Rectal smooth muscle tissue (tissue), 1 donor: ENCODE measurements around the gene CREB3L1.

ENCODE experiments used
- H3K27ac ChIP-seq: one replicate; pipeline ENCODE4 v1.7.0; 2013; ENCODE audit warnings: low read depth, low read length, inconsistent platforms
- H3K27me3 ChIP-seq: one replicate; pipeline ENCODE4 v1.7.0; 2013; ENCODE audit warnings: low read length; ENCODE audit not compliant: control insufficient read depth, insufficient read depth
- H3K36me3 ChIP-seq: one replicate; pipeline ENCODE4 v1.7.0; 2013; ENCODE audit warnings: low read length; ENCODE audit not compliant: control insufficient read depth, insufficient read depth
- H3K4me1 ChIP-seq: one replicate; pipeline ENCODE4 v1.7.0; 2013; ENCODE audit warnings: low read length; ENCODE audit not compliant: control insufficient read depth, insufficient read depth
- H3K4me3 ChIP-seq: one replicate; pipeline ENCODE4 v1.7.0; 2013; ENCODE audit warnings: low read length
- H3K9ac ChIP-seq: one replicate; pipeline ENCODE4 v1.7.0; 2013; ENCODE audit warnings: low read length

The CREB3L1 gene, protein sequence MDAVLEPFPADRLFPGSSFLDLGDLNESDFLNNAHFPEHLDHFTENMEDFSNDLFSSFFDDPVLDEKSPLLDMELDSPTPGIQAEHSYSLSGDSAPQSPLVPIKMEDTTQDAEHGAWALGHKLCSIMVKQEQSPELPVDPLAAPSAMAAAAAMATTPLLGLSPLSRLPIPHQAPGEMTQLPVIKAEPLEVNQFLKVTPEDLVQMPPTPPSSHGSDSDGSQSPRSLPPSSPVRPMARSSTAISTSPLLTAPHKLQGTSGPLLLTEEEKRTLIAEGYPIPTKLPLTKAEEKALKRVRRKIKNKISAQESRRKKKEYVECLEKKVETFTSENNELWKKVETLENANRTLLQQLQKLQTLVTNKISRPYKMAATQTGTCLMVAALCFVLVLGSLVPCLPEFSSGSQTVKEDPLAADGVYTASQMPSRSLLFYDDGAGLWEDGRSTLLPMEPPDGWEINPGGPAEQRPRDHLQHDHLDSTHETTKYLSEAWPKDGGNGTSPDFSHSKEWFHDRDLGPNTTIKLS

DNA sequence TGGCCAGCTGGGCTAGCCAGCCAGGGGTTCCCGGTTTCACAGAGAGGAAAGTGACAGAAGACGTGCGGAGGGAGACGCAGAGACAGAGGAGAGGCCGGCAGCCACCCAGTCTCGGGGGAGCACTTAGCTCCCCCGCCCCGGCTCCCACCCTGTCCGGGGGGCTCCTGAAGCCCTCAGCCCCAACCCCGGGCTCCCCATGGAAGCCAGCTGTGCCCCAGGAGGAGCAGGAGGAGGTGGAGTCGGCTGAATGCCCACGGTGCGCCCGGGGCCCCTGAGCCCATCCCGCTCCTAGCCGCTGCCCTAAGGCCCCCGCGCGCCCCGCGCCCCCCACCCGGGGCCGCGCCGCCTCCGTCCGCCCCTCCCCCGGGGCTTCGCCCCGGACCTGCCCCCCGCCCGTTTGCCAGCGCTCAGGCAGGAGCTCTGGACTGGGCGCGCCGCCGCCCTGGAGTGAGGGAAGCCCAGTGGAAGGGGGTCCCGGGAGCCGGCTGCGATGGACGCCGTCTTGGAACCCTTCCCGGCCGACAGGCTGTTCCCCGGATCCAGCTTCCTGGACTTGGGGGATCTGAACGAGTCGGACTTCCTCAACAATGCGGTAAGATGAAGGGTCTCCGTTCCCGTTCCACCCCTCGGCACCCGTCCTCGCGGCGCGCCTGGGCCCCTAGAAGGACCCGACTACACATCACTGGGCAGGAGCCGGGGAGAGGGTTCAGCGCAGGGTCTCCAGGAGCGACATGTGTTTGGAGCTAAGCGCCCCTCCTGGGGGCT is at the start of gene CREB3L1:
Gene CREB3L1, plus strand, starts transcription at position 41 of the 765 bp plus-strand sequence. Its CDS starts 450 bp downstream, at position 491.
- Histone ChIP-seq H3K9ac (peak within 1 kb of the TSS; percentile 45), H3K27ac (peak within 1 kb of the TSS; percentile 38), H3K36me3 (no peaks in the 10 kb centered on the region), H3K27me3 (peaks cover 6% of the 10 kb centered on the region), H3K4me3 (peak within 1 kb of the TSS; percentile 70), H3K4me1 (peaks cover 12% of the 10 kb centered on the region)

DNA sequence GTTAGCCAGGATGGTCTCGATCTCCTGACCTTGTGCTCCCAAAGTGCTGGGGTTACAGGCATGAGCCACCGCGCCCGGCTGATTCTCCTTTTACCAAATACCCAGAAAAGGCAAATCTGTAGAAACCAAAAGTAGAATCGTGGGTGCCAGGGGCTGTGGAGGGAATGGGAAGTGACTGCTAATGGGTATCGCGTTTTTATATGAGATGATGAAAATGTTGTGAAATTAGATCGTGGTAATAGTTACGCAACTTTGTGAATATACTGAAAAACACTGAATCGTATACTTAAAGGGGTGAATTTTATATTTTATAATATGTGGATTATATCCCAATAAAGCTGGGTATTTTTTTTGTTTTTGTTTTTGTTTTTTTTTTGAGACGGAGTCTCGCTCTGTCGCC is 48.2 kb upstream of the CREB3L1 start:
- H3K4me1 ChIP-seq: no peaks in the 10 kb centered on the region
- no peaks in the 10 kb centered on the region for H3K27me3 ChIP-seq
- no peak overlapping the region for H3K4me3 ChIP-seq
- no peak overlapping the region for H3K27ac ChIP-seq
- H3K9ac ChIP-seq: no peak overlapping the region
- no peaks in the 10 kb centered on the region for H3K36me3 ChIP-seq

DNA sequence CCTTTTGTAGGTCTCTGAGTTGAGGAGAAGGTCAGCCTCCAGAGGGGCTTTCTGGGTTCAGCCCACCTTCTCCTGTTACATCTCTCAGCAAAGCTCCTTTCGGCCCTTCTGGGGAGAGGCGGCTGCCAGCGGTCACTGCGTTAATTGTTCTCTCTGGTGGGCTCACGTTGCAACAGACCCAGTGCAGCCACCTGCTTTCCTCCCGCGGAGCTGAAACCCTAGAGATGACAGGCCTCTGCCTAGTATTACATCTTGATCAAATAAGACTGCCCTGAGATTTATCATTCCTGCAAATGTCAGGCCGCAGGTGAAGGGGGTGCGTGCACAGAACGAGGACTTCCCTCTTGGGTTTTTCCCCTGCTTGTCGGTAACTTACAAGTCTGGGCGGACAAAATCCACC is 43.2 kb upstream of the CREB3L1 start:
- Histone ChIP-seq H3K4me3 (no peak overlapping the region), H3K27me3 (no peaks in the 10 kb centered on the region), H3K27ac (no peak overlapping the region), H3K9ac (no peak overlapping the region), H3K36me3 (no peaks in the 10 kb centered on the region), H3K4me1 (peaks cover 9% of the 10 kb centered on the region)

DNA sequence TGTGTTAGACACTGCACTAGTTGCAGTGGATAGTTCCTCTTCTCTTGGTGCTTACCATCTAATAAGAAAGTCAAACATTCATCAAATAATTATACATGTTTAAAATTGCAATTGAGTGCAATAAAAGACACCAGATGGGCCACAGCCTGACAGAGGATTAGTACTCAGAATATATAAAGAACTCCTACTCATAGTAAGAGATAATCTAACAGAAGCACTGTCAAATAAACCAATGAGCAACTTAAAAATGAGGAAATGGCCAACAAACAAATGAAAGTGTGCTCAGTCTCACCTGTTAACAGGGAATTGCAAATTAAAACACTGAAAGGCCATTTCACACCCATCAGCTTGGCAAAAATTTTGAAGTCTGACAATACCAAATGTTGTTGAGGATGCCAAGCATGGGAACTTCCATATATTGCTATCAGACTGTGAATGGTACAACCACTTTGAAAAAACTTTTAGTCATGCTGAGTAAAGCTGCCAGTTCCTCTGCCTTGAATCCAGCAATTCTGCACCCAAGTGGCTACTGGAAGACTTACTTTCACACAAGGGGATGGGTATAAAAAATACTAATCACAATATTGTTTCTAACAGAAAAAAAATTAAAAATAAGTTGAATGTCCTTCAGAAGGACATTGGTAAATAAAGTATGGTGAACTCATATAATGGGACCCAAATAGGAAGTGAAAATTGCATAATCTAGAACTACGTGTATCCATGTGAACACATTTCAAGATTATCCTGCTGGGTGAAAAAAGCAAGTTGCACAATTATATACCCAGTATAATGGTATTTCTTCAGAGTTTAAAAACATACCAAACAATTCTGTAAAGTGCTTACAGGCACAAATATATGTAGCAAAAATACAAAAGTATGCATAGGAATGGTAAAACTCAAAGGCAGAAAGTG is 41.4 kb upstream of the CREB3L1 start:
- H3K36me3 ChIP-seq: no peaks in the 10 kb centered on the region
- no peak overlapping the region for H3K27ac ChIP-seq
- no peak overlapping the region for H3K9ac ChIP-seq
- H3K27me3 ChIP-seq: no peaks in the 10 kb centered on the region
- peaks cover 12% of the 10 kb centered on the region for H3K4me1 ChIP-seq
- H3K4me3 ChIP-seq: no peak overlapping the region

DNA sequence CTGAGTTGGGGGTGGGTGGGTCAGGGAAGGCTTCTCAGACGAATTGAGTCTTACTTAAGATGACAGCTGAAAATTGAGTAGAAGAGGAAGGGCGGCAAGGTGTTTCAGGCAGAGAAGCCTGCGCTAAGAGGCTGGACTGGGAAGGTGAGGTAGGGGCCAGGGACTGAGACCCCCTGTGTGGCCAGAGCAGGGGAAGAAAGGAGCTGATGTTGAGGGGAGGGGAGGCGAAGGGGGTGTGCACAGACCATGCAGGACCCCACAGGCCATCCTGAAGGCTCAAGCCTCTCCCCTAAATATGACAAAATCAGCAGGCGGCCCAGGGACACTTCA is 40.6 kb upstream of the CREB3L1 start:
- Histone ChIP-seq H3K27me3 (no peaks in the 10 kb centered on the region), H3K27ac (no peak overlapping the region), H3K4me3 (no peak overlapping the region), H3K9ac (no peak overlapping the region), H3K4me1 (peaks cover 12% of the 10 kb centered on the region), H3K36me3 (no peaks in the 10 kb centered on the region)

DNA sequence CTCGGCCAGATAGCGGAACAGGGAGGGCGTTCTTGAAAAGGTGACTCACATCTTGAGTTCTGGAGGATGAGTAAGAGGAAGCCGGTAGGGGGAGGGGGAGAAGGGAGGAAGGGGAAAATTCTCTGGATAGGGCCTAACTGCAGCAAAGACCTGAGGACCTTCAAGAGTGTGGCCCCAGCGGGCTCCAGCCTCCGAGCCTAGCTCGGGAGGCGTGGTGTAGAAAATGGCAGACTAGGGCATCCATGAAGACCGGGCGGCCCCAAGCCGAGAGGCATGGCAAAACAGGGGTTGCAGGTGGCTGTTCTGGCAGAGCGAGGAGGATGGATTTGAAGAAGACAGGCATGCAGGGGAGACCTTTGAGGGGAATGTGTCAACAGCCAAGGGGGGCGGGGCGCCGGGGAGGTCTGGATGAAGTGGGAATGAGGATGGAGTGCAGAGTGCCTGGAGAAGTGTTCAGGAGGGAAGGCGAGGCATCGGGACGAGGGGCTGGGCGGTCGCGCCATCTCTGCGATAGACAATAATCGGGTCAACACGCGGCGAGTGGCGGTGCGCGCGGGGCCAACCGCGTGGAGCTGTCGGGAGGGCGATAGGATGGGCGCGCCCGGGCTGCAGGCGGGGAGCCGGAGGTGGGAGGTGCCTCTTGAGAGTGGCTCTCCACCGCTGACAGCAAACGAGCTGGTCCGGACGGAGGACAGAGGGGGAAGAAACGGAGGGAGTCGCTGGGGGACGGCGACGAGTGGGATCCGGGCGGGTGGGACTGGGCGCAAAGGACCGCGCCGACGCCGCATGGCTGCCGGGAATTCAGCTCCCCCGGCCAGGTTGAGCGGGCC is 40.0 kb upstream of the CREB3L1 start:
- H3K27me3 ChIP-seq: no peaks in the 10 kb centered on the region
- H3K9ac ChIP-seq: no peak overlapping the region
- H3K36me3 ChIP-seq: no peaks in the 10 kb centered on the region
- peaks cover 12% of the 10 kb centered on the region for H3K4me1 ChIP-seq
- H3K27ac ChIP-seq: peak overlapping the region; percentile 63
- peak overlapping the region; percentile 61 for H3K4me3 ChIP-seq

DNA sequence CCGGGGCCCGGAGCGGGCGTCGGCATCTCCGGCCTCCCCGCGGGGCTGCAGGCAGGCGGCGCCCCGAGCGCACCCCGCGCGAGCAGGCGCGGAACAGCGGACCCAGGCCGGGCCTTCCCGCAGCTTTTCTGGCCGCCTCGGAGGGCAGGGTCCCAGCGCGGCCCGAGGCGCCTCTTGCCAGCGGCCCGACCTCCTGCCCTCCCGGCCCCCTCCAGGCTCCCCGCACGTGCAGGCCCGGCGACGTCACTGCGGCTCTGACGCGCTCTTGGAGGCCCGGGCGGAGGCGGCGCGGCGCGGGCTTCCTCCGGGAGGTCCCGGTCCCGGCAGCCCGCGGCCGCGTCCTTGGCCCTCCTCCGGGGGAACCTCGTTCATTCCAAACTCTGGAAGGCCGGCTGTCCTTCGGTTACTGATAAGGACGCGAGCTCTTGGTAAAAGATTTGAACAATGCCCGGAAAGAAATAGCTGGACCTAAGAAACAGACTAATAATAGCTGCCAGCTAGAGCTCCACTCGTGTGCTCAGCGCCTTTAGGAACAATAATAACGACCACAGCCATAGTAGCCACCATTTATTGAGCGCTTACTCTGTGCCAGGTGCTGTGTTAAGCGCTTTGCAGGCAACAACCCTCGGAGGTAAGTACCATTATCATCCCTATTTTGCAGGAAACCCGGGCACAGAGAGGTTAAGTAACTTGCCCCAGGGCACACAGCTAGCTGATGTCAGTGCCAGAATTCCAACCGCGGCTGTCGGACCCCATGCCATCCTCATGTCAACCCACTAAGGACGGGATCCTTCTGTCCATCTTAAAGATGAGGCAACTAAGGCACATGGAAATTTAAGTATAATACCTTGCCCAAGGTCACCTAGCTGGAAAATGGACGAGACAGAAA is 39.1 kb upstream of the CREB3L1 start:
- Histone ChIP-seq H3K36me3 (no peaks in the 10 kb centered on the region), H3K9ac (no peak overlapping the region), H3K4me3 (peak overlapping the region; percentile 61), H3K4me1 (peaks cover 17% of the 10 kb centered on the region), H3K27ac (peak overlapping the region; percentile 63), H3K27me3 (no peaks in the 10 kb centered on the region)

DNA sequence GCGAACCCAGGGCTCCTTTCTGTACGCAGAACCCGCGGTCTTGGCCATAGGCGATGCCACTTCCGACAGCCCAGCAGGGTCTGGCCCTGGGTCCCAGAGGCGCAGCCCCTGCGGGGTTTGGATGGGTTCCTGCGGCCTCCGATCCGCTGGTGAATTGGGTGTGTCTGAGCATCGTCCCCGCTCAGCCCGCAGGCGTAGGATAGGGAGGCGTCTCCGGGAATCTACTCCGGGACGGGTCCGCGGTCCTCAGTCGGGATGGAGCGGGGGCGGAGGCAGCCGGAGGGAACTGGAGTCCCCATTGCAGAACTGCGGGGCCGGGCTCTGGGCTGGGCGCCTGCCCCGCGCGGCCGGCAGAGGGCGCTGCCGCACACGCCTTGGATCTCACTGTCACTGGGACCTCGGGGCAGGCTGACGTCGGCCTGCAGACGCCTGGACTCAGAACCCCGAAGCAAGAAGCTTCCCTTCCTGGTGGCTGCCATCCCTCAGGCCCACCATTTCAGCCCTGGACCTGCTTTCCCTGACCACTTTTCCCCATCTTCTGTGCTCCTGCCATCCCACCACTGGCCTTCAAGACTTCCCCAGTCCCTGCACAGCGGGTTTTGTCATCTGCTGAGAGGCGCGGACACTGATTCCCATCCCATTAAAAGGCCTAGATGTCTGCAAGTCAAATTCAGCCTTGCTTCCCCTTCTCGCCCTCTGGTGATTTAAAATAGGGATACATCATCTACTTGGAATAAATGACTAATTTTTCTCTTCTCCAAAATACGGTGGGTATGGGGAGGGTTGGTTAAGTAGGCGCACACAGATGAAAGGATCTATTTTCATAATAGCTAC is 38.3 kb upstream of the CREB3L1 start:
- Histone ChIP-seq H3K4me3 (peak overlapping the region; percentile 61), H3K36me3 (no peaks in the 10 kb centered on the region), H3K9ac (no peak overlapping the region), H3K27ac (peak overlapping the region; percentile 51), H3K4me1 (peaks cover 17% of the 10 kb centered on the region), H3K27me3 (no peaks in the 10 kb centered on the region)

DNA sequence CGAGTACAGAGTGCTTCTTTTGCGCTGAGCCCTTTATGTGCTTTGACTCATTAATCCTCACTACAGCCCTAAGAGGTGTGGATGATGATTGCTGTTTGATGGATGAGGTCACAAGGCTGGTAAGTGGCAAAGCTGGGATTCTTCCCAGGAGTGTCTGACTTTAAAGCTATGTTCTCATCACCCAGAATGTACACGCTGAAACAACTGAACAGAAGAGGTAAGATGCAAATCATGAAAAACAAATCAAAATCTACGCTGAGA is 37.7 kb upstream of the CREB3L1 start:
- no peak overlapping the region for H3K4me3 ChIP-seq
- H3K27ac ChIP-seq: no peak overlapping the region
- no peaks in the 10 kb centered on the region for H3K36me3 ChIP-seq
- H3K27me3 ChIP-seq: no peaks in the 10 kb centered on the region
- peaks cover 17% of the 10 kb centered on the region for H3K4me1 ChIP-seq
- H3K9ac ChIP-seq: no peak overlapping the region

DNA sequence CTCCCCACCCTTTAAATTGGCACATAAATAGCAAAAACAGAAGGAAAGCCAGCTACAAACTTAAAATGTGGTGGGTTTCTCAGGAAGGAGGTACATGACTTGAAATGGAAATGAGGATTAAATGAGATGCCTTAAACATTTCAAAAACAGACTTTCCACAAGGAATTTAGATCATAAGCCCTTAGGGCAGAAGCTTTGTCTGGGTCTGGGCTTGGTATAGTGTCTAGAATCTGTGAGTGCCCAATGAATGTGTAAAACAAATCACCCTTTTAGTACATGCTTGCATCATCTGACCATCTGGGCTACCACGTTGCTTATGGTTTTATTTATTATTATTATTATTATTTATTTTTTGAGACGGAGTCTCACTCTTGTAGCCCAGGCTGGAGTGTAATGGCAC is 37.1 kb upstream of the CREB3L1 start:
- Histone ChIP-seq H3K4me3 (no peak overlapping the region), H3K4me1 (peaks cover 17% of the 10 kb centered on the region)

More for the DNA sequence above, 37.1 kb upstream of the CREB3L1 start:
- H3K27me3 ChIP-seq: no peaks in the 10 kb centered on the region
- no peak overlapping the region for H3K27ac ChIP-seq
- H3K36me3 ChIP-seq: no peaks in the 10 kb centered on the region
- H3K9ac ChIP-seq: no peak overlapping the region
